DLD1 (cell line): Measurements from ENCODE around the gene ITGB3.
"Not testable (repeated sequence)": the region's sequence is repeated elsewhere in the genome, so short reads cannot be mapped to it uniquely, and the experiment has no call there.

Experiments used
- in situ Hi-C: cut with HindIII; loops from 2 replicates; pipeline ENCODE4 v1.10.0; 2017; ENCODE audit warnings: low sequenced_read_pairs

ITGB3 gene

DNA sequence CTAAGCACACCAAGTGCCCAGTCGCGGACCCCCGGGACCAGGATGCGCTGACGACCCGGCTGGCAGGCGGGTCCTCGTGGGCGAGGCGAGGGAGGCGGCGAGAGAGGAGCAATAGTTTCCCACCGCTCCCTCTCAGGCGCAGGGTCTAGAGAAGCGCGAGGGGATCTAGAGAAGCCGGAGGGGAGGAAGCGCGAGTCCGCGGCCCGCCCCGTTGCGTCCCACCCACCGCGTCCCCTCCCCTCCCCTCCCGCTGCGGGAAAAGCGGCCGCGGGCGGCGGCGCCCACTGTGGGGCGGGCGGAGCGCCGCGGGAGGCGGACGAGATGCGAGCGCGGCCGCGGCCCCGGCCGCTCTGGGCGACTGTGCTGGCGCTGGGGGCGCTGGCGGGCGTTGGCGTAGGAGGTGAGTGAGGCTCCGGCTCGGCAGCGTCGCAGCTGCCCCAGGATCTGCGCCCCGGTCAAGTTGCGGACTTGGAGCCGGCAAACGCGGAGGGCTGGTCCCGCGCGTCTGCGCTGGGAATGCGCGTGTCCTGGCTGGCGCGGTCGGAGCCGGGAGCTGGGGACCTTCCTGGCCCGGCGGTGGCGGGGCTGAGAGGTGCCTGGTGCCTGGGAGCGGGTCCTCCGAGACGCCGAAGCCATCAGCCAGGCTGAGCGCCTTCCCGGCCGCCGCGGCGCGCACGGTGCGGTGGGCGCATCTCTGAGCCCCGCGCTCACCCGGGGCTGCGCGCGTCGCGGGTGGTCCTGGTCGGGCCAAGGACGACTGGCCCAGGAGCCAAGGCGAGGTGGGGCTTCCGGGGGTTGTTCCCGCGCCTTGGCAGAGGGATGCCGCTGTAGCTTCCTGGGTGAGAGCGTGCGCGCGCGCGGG lies at the start of gene ITGB3:
Gene ITGB3, plus strand, starts transcription at position 287 of the 862 bp plus-strand sequence. Its CDS starts 35 bp downstream, at position 322.
- in situ Hi-C loops, result no loop called here

DNA sequence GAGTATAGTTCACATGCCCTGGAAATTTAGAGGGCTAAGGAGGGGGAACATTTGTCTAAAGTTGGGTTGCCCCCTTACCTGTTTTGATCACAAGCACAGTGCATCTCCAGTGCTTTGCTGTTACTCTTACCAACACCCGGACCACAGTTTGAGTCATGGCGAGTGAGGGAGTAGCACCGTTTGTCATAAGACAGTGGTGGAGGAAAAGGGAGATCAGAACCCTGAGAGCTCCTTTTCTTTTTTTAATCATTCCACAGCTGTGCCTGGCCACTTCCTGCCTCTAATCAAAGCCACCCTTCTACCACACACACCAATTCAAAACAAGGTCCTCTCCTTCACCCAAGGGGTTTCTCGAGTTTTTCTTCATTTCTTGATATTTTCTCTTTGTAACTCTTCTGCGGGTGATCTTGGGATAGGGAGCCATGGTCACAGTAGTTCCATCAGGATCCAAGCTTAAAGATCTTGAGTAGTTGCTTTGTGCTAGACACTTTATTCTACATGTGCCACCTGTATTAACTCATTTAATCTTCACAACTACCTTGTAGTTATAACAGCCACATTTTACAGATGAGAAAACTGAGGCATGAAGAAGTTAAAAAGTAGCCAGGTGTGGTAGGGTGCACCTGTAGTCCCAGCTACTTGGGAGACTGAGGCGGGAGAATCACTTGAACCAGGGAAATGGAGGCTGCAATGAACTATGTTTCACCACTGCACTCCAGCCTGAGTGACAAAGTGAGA lies 49.5 kb upstream of the ITGB3 start:
- in situ Hi-C loops, result no loop called here

DNA sequence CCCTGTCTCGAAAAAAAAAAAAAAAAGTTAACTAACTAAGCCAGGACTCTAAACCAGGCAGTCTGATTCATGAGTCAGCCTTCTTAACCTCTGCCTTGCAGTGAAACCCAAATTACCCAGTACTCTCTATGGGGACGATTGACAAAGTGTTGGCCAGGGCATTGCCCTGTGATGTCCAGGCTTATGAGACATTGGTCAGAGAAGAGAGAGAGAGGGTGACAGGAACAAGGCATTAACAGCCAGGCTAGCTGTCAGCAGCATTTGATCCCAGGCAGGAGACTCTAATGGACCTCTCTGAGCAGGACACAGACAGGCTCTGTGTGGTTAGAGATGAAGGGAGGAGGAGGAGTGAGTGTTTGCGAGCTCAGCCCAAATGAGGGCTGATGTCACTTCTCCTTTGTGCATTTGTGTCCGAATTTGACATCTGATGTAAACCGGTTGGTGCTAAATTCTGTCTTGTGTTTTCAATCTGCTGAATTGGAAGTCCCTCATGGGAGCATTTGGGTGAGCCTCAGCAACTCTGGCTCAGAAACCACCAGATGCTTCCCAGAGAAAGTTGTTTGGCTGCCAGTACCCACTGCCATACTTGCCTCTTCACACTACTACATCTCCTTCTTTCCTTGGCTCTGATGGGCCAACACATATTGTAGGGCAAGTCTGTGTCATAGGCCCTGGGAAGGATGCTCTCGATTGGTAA lies 48.8 kb upstream of the ITGB3 start:
- in situ Hi-C loops, result no loop called here

DNA sequence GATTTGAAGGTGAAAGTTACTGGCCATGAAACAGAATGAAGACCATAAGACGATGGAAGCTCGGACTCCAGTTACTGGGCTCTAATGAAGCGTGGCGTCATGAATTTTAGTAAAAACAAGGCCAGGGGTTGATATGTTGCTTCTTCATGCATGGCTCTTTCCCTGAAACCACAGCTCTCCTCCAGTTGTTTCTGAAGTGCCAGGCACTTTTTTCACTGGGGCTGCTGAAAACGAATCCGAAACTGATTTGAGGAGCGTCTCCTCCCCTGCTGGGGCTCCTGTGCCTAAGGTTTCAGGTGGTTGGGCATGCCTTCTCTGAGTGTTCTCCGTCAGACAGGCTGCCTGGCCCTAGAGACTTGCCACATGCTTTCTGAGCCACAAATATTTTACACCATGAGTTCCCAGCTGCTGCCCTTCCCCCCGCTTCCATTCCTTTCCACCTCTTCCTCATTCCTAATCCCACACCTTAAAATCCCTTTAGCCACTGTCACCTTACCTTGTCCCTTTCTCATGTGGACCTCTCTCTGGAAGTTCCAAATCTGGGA lies 48.1 kb upstream of the ITGB3 start:
- in situ Hi-C loops, result no loop called here

DNA sequence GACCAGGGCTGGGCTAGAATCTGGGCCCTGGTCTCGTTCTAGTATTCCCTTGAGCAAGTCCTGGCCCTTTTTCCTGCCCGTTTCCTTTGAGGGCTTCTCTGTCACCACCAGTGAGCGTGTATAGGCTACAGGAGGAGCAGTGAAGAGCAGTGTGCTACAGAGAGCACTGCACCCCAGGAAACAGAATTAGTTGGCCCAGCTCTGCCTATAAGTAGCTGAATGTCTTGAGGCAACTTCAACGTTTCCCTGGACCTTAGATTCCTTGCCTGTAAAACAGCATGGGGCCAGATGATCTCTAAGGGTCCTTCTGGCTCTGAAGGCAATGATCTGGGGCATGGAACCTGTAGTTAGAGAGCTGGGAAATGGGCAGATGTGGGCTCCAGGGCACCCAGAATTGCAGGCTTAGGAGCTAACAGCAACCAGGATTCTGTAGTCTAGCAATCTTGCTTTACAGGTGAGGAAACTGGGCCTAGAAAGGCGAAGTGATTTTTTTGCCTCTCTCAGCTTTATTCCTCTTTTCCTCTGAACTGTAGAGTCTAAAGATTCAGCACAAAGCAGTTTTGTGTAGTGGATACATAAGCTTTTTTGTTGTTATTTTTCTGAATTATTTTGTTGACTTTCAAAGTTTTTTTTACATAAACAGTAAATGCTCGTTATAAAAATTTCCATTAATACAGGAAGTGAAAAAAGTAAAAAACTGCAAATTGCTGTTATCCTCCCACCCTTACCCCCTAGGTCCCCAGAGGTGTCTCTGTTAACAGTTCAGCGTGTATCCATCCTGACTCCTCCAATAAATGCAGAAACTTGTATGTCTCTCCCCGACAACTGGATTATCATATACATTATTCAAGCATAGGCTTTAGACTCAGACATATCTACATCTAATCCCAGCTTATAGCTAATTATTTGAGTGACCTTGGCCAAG lies 46.2 kb upstream of the ITGB3 start:
- in situ Hi-C loops, result no loop called here

DNA sequence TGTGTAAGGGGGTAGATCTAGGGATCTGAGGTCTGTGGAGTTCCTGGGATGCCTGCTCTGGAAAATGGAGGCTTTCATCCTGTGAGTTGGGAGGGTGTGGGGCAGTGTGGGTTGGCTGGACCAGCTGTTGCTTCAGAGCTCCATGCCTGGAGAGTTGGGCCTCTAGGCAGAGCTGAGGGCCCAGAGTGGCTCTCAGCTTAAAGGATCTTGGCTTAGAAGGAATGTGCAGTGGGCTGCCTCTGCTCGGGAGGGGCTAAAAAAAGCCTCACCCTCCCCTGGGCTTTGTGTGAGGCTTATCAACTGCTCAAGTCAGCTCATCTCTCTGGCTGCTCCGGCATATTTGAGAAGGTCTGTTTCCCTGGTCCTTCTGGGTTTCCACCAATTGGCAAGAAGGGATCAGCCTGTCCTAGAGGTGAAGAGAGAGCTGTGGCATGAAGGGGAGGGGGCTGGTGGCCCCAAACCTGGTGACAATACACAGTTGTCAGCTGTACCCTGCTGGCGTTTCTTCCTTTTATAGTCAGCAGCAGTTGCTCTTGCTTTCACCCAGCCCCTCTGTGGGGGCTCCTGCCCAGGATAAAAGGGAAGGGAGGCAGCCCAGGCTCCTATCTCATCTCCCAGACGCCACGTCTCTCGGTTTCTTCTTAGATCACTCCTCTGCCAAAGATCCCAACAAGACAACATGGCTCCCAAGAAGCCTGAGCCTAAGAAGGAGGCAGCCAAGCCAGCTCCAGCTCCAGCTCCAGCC lies 44.7 kb upstream of the ITGB3 start, which contains the start of gene MYL4:
Gene MYL4, plus strand, starts transcription at position 605 of the 745 bp plus-strand sequence. Its CDS starts 75 bp downstream, at position 680.
- in situ Hi-C loops, result no loop called here

DNA sequence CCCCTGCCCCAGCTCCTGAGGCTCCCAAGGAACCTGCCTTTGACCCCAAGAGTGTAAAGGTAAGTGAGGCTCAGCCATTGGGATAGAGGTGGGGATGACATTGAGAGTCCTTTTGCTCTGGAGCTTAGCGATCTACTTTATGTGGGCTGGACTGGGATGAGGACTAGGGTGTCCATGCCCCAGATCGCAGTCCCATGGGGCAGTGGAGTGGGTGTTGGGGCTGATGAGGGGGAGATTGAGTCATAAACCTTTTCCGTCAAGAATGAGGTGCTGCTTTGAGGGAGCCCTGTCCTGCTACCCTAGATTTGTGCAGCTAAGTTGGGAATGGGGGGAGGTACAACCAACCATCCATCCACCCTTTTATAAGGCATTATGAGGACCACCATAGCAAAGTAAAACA lies 44.1 kb upstream of the ITGB3 start:
- in situ Hi-C loops, result no loop called here

DNA sequence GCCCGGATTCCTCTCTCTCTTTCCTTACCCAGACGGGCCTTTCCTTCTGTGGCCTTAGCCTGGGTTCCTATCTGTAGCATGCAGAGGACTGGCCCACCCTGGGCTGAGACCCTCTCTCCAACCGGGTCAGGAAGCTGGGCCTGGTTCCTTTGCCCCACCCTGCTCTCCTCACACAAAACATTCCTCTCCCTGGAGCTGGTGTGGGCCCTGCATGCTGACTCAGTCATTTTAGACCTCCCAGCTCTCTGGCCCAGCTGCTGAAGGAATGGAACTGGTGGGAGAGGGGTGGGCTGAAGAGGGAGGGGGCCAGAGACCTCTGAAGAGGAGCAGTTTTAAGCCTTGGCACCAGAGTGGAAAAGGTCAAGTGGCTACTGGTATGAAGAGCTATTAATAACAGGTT lies 43.5 kb upstream of the ITGB3 start:
- in situ Hi-C loops, result no loop called here

DNA sequence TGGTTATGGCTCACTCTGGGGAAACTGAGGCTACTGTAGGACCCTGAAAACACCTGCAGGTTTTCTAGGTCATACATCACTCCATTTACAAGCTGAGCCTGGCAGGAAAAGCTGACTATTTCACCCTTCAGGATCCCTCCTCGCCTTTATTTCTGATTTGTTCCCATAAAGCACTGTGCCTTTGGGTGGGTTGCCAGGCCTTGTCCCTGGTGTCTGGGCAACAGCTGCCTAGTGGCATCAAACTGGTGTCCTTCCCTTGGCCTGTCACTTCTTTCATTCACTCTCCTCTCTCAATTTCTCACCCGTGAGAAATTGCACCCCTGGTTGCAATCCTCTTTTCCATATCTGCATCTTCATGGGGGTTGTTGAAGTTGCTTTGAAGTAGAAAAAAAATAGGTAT lies 42.8 kb upstream of the ITGB3 start:
- in situ Hi-C loops, result no loop called here

DNA sequence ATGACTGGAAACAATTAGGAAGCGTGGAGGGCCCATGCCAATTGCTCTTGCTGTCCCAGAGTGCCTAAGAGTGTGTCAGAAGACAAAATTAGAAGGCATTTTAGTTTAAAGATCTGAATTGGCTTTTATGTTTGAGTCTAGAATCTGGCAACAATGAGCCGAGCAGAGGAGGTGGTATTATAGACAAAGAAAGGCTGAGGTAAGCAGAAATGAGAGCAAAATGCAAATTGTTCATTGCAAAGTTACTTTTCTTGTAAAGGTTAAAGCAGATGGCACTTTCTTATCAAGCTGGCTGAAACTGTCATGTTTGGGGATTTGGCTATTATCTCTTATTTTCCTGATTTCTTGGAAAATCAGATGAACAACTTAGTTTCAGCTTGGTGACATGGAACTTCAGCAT lies 41.2 kb upstream of the ITGB3 start:
- in situ Hi-C loops, result no loop called here

DNA sequence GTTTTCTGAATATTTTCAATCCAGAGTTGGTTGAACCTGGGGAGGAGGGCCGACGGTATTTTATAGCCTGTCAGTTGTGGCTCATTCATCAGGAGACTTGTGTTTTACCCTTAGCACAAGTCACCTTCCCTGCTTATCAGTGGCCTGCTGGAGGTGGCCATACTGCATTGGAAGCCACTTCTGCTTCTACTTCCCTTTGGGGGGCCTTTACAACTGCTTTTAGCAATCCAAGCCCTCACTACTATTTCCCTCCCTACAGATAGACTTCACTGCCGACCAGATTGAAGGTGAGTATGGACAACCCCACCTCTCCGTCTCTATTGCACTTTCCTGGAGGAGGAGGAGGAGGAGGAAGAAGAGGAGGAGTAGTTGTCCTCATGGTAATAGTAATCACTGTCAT lies 40.1 kb upstream of the ITGB3 start:
- in situ Hi-C loops, result no loop called here

DNA sequence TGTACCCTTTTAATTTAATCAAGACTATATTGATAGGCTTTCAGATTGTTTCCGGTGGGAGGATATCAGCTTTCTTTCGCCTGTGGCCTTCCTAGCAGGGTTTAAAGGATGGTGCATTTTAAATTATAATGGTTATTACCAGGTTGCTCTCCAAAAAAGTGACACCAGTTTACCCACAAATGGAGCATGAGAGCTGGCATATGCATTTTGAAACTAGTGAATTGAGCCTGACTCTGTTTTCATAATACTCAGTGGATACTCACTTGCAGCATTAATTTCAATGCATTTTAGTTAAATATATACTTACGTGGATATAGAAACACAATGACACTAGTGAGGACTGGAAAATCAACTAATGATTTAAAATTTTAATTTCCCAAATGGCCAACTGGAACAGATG lies 38.7 kb upstream of the ITGB3 start:
- in situ Hi-C loops, result no loop called here

DNA sequence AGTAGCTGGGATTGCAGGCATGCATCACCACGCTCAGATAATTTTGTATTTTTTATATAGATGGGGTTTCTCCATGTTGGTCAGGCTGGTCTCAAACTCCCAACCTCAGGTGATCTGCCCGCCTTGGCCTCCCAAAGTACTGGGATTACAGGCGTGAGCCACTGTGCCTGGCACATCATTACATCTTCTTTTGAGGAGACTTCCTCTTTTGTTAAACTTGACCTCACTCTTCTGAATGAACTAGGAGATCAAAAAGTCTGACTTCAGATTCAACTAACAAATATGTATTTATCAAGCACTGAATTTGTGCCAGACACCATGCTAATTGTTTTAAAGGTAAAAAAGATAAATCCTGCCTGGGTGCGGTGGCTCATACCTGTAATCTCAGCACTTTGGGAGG lies 36.8 kb upstream of the ITGB3 start:
- in situ Hi-C loops, result not testable (repeated sequence)

DNA sequence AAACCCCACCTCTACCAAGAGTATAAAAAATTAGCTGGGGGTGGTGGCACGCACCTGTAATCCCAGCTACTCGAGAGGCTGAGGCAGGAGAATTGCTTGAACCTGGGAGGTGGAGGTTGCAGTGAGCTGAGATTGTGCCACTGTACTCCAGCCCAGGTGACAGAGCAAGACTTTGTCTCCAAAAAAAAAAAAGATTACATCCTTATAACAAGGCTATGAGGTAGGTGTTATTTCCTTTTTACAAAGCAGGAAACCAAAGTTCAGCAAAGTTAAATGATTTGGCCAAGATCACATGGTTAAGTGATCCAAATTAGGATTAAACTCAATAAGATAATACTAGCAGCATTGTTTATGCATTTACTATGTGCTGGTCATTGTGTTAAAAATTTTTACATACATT lies 36.3 kb upstream of the ITGB3 start:
- in situ Hi-C loops, result not testable (repeated sequence)

DNA sequence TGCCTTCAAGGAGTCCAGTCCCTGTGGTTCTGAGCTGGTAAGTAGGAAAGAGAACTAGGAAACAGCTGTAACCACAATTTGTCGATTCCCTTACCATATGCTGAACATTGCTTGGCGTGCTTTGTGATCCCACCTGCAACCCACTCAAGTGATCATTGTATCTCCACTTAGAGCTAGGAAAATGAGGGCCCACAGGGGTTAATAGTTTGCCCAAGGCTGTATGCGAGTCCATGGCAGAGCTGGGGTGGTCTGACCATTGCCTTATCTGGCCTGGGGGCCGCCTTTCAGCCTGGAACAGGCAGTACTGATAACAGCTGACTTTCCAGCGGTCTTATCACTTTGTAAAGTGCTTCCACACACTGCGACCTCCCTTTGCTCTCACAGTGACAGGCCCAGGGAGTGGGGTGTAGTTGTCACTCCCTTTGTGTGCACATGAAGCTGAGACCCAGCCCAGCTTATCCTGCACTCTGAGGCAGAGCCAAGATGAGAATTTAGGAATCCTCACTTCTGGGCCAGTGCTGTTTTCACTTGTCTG lies 34.7 kb upstream of the ITGB3 start:
- in situ Hi-C loops, result no loop called here

DNA sequence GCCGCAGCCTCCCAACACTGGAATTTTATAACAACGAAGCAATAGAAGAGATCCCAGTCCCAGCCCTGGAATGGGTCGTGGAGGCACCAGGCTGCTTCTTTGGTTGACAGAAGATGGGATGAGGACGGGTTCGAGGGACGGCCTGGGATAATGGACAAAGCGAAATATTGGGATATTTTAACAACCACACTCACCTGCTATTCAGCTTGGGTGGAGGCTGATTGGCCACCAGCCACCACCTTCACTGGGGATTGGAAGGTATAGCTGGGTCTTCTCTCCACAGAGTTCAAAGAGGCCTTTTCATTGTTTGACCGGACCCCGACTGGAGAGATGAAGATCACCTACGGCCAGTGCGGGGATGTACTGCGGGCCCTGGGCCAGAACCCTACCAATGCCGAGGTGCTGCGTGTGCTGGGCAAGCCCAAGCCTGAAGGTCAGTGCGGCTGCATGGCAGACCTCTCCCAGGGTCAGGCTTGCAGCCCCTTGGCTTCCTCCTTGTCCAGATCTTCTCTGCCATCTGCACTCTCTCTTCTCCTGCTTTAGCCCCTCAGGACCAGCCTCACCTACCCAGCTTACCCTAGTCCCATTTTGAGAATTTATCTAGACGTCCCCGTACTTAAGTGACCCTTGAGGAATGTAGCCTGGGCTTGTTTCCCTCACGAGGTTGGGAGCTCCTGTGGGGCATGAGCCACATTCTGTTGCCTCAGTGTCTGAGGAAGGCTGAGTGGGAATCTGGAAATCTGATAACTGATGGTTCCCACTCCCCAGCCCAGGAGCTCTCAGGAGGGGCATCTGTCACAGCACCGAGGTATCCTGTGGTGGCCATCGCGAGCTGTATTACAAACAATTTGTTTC lies 33.8 kb upstream of the ITGB3 start:
- in situ Hi-C loops, result no loop called here

DNA sequence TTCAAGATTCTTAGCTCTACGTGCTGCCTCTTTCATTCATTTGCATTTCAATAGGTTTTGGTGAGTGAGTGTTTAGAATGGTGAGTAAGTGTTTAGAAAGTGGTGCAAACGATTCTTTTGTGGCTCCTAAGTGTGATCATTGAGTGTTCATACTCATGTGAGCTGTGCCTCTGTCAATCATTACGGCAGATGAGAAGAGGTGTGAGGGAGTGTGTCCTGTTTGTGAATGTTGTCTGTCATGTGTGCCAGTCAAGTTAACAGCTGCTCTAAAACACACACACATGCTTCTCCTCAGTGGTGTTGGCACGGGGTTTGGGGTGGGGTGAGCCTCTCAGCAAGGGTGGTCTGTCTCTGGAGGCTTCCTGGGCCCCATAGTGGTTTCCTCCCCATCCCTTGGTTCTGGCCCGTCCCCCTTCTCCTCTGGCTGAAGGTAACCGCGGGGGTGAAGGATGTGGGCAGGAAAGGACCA lies 33.1 kb upstream of the ITGB3 start:
- in situ Hi-C loops, result no loop called here

DNA sequence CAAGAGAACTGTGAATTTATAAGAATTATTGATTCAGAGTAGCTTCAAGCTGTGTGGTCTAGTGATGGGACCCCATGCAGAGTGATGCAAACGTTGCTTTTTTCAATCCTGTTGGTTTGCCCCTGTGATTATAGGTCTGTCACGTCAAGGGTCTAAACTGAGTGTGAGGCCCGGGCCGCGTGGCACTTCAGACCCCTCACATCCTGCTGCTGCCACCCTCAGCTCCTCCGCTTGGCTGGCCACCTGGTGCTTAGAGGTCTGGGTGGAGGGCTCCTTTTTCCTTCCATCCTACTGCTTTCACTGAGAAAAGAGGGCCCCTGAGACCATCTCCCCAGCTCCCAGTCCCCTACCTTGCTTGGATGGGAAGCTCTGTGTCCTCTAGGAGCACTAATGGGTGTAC lies 32.5 kb upstream of the ITGB3 start:
- in situ Hi-C loops, result no loop called here
